ENCODE data around the gene CSPG5. TPM values are rescaled to one million over a fixed set of nuclear protein-coding genes. Genes with fewer than 3 reads are reported as not detected.
A peak's percentile ranks its signal among the peaks of the same experiment; 100 is the strongest.

Gene CSPG5
- polyA plus RNA-seq, 3 donors = 0.87 to 1.5 (median 0.95) TPM

GRCh38 chr3:47541583-47542108 is 37.0 kb downstream of the CSPG5 start:
- DNase-seq = no peak

- DNase-seq = no peak
Measured at GRCh38 chr3:47540281-47540680, 38.4 kb downstream of the CSPG5 start.

- DNase-seq = no peak
Measured at GRCh38 chr3:47536967-47537366, 41.7 kb downstream of the CSPG5 start.

GRCh38 chr3:47536221-47536891 is 42.3 kb downstream of the CSPG5 start:
- no peak for DNase-seq

- DNase-seq = no peak
Measured at GRCh38 chr3:47533996-47534454, 44.6 kb downstream of the CSPG5 start.

- DNase-seq = no peak
Measured at GRCh38 chr3:47533481-47533880, 45.2 kb downstream of the CSPG5 start.

- DNase-seq = no peak
Measured at GRCh38 chr3:47527952-47528725, 50.5 kb downstream of the CSPG5 start.

GRCh38 chr3:47525617-47526016 is 53.0 kb downstream of the CSPG5 start:
- DNase-seq = no peak

GRCh38 chr3:47523310-47524073 is 55.2 kb downstream of the CSPG5 start:
- DNase-seq = no peak

GRCh38 chr3:47522082-47522987 is 56.3 kb downstream of the CSPG5 start:
- peak; percentile 87 for DNase-seq

- DNase-seq = no peak
Measured at GRCh38 chr3:47520756-47521155, 57.9 kb downstream of the CSPG5 start.

- no peak for DNase-seq
Measured at GRCh38 chr3:47517937-47518336, 60.7 kb downstream of the CSPG5 start.

- DNase-seq = peak; percentile 26
Measured at GRCh38 chr3:47515864-47516319, 62.8 kb downstream of the CSPG5 start.

- no peak for DNase-seq
Measured at GRCh38 chr3:47515100-47515499, 63.6 kb downstream of the CSPG5 start.

GRCh38 chr3:47513125-47513929 is 65.3 kb downstream of the CSPG5 start, which contains the start of gene ELP6:
TSS of gene ELP6 (minus strand) at chr3:47513712. CDS start at chr3:47513590, 122 bp downstream.
- DNase-seq = peak; percentile 96

- DNase-seq = peak; percentile 40
Measured at GRCh38 chr3:47512416-47513124, 66.1 kb downstream of the CSPG5 start.

Data from renal pelvis (tissue), 4 donors.